WTC11 (cell line): ENCODE data around the gene EHMT1. TPM values are rescaled to one million over a fixed set of nuclear protein-coding genes. Genes with fewer than 3 reads are reported as not detected.

ENCODE experiments used
- ATF1 ChIP-seq: sonication (generic); formaldehyde crosslinking; IDR thresholded peaks from 2 replicates; pipeline ENCODE4 v1.8.1; 2023; ENCODE audit warnings: mild to moderate bottlenecking, moderate library complexity, missing genetic modification reagents
- ATF6 ChIP-seq: sonication (generic); formaldehyde crosslinking; IDR thresholded peaks from 2 replicates; pipeline ENCODE4 v1.8.1; 2023; ENCODE audit warnings: mild to moderate bottlenecking, missing genetic modification reagents
- E2F5 ChIP-seq: sonication (generic); formaldehyde crosslinking; IDR thresholded peaks from 2 replicates; pipeline ENCODE4 v1.8.1; 2022; ENCODE audit warnings: mild to moderate bottlenecking, moderate library complexity, missing genetic modification reagents
- ELF4 ChIP-seq: sonication (generic); formaldehyde crosslinking; IDR thresholded peaks from 2 replicates; pipeline ENCODE4 v1.8.1; 2022; ENCODE audit warnings: low read depth, mild to moderate bottlenecking, moderate library complexity, missing genetic modification reagents
- ERG ChIP-seq: fragments of 250-450 bp; sonication (Bioruptor Pico); IDR thresholded peaks from 2 replicates; pipeline ENCODE4 v1.8.0; 2021; ENCODE audit warnings: mild to moderate bottlenecking
- FOXJ3 ChIP-seq: sonication (generic); formaldehyde crosslinking; IDR thresholded peaks from 2 replicates; pipeline ENCODE4 v1.9.0; 2021; ENCODE audit warnings: missing genetic modification reagents, mild to moderate bottlenecking, borderline replicate concordance
- GRHL2 ChIP-seq: fragments of 250-450 bp; sonication (Bioruptor Pico); IDR thresholded peaks from 2 replicates; pipeline ENCODE4 v1.8.0; 2022; ENCODE audit warnings: mild to moderate bottlenecking, moderate library complexity; ENCODE audit not compliant: insufficient replicate concordance, severe bottlenecking
- GTF2I ChIP-seq: fragments of 250-450 bp; sonication (Bioruptor Pico); conservative IDR thresholded peaks from 2 replicates; pipeline ENCODE4 v1.4.0; 2021; ENCODE audit warnings: mild to moderate bottlenecking
- MAX ChIP-seq: sonication (generic); formaldehyde crosslinking; IDR thresholded peaks from 2 replicates; pipeline ENCODE4 v1.8.0; 2022; ENCODE audit warnings: mild to moderate bottlenecking, missing genetic modification reagents
- NFYB ChIP-seq: sonication (generic); formaldehyde crosslinking; conservative IDR thresholded peaks from 2 replicates; pipeline ENCODE4 v1.8.0; 2022; ENCODE audit warnings: low read depth, missing genetic modification reagents
- NR2C2 ChIP-seq: sonication (generic); formaldehyde crosslinking; IDR thresholded peaks from 2 replicates; pipeline ENCODE4 v1.8.0; 2022; ENCODE audit warnings: mild to moderate bottlenecking, missing genetic modification reagents
- PRDM15 ChIP-seq: sonication (generic); formaldehyde crosslinking; IDR thresholded peaks from 2 replicates; pipeline ENCODE4 v1.8.0; 2022; ENCODE audit warnings: missing genetic modification reagents
- PRRX2 ChIP-seq: fragments of 250-450 bp; sonication (Bioruptor Pico); IDR thresholded peaks from 2 replicates; pipeline ENCODE4 v1.8.0; 2021; ENCODE audit warnings: mild to moderate bottlenecking
- RELA ChIP-seq: sonication (generic); formaldehyde crosslinking; IDR thresholded peaks from 2 replicates; pipeline ENCODE4 v1.8.1; 2022; ENCODE audit warnings: missing genetic modification reagents, mild to moderate bottlenecking, borderline replicate concordance
- SP1 ChIP-seq: sonication (generic); formaldehyde crosslinking; conservative IDR thresholded peaks from 2 replicates; pipeline ENCODE4 v1.8.1; 2022; ENCODE audit warnings: missing genetic modification reagents
- ZNF263 ChIP-seq: sonication (generic); formaldehyde crosslinking; IDR thresholded peaks from 2 replicates; pipeline ENCODE4 v1.8.1; 2022; ENCODE audit warnings: low read depth, mild to moderate bottlenecking, moderate library complexity, missing genetic modification reagents
- ZNF423 ChIP-seq: fragments of 250-450 bp; sonication (Bioruptor Pico); IDR thresholded peaks from 2 replicates; pipeline ENCODE4 v2.1.2; 2022; ENCODE audit warnings: mild to moderate bottlenecking, moderate library complexity
- ZNF671 ChIP-seq: fragments of 250-450 bp; sonication (Bioruptor Pico); IDR thresholded peaks from 2 replicates; pipeline ENCODE4 v1.8.0; 2021; ENCODE audit warnings: mild to moderate bottlenecking
- ZSCAN18 ChIP-seq: fragments of 250-450 bp; sonication (Bioruptor Pico); IDR thresholded peaks from 2 replicates; pipeline ENCODE4 v2.1.2; 2022; ENCODE audit warnings: mild to moderate bottlenecking, moderate library complexity
- total RNA-seq: library from RNA; stranded (reverse); gene quantifications from 3 replicates; pipeline ENCODE4 v1.2.3, GENCODE V29; 2021

The EHMT1 gene
- total RNA-seq, 1 experiment from 2014 or later, result 170 TPM

- TF ChIP-seq ATF1 (CRISPR knock-in tag) (peak; percentile 66; the same call in 1 of the 2 replicates), PRRX2 (CRISPR knock-in tag) (peak; percentile 14; the same call in 1 of the 2 replicates), ZNF671 (no peak), ELF4 (CRISPR knock-in tag) (peak; percentile 98), ATF6 (CRISPR knock-in tag) (no peak), NFYB (CRISPR knock-in tag) (peak; percentile 48), SP1 (CRISPR knock-in tag) (peak; percentile 94), MAX (peak; percentile 91), PRDM15 (peak; percentile 38; the same call in 1 of the 2 replicates), E2F5 (CRISPR knock-in tag) (peak; percentile 92), FOXJ3 (CRISPR knock-in tag) (no peak), ZSCAN18 (CRISPR knock-in tag) (0 out of 2 replicates have a peak, but pooled peaks have one; percentile 45), RELA (peak; percentile 96), GTF2I (CRISPR knock-in tag) (no peak), ERG (CRISPR knock-in tag) (peak; percentile 75; the same call in 1 of the 2 replicates), ZNF423 (no peak), GRHL2 (CRISPR knock-in tag) (no peak), NR2C2 (CRISPR knock-in tag) (peak; percentile 74; the same call in 1 of the 2 replicates), ZNF263 (peak; percentile 51; the same call in 1 of the 2 replicates)
These were observed 259.5 kb downstream of the EHMT1 start (continued) for GRCh38 chr9:137878146-137878941.
